Measurements from ENCODE around the gene BCAS3.

DNA sequence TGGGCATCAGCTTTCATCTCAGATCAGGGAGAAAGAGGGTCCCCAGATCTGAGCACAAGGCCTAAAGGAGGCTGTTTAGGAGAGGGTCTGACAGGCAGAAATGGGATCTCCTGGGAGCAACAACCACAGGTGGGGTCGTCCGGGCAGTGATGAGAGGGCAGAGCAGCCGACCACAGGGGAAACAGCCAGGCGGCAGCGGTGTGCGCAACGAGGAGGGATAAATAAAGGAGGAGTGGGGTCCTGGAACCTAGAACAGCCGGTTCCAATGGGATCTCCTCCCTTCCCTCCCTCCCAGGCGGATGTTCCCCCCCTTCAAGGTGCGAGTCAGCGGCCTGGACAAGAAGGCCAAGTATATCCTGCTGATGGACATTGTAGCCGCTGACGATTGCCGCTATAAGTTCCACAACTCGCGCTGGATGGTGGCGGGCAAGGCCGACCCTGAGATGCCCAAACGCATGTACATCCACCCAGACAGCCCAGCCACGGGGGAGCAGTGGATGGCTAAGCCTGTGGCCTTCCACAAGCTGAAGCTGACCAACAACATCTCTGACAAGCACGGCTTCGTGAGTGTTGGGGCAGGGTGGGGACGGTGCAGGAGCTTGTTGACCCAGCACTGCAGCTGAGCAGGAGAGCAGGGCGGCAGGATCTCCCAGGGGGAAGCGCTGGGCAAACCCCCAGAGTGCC, 723.9 kb downstream of the BCAS3 start:
- TF ChIP-seq CTCF (IDR thresholded peaks at IDR 0.05; ENCODE audit: low read depth, low read length, poor library complexity, severe bottlenecking) (no peak), EZH2phosphoT487 (IDR thresholded peaks at IDR 0.05; ENCODE audit: borderline replicate concordance, low read length) (no peak)

Measured in DOHH2 (cell line).